NCI-H526 treated with DMSO at 0.1 percent for 48 hours (cell line): ENCODE data around the gene DYRK2.

Experiments
- DNase-seq: peaks from one replicate; lab custom pipeline; 2025; lab: John Stamatoyannopoulos, UW

The DYRK2 gene

DNA sequence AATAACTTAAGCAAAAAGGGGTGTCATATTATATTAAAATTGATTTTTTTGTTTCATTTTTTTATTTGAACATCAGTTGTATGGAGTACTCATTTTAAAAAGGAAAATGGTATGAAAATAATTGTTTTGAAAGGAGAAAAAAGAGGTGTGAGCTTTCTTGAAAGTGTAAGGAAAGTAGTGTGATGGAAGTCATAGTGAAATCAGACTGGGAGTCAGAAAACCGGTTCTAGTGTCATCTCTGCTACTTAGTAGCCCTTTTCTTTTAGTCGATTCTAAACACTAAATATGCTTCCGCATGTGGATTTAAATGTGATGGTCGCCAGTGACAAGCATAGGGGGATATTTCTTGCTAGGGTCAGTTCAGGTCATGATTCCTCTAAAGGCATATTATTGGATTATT, 1.8 kb upstream of the DYRK2 start:
- DNase-seq: no peak

DNA sequence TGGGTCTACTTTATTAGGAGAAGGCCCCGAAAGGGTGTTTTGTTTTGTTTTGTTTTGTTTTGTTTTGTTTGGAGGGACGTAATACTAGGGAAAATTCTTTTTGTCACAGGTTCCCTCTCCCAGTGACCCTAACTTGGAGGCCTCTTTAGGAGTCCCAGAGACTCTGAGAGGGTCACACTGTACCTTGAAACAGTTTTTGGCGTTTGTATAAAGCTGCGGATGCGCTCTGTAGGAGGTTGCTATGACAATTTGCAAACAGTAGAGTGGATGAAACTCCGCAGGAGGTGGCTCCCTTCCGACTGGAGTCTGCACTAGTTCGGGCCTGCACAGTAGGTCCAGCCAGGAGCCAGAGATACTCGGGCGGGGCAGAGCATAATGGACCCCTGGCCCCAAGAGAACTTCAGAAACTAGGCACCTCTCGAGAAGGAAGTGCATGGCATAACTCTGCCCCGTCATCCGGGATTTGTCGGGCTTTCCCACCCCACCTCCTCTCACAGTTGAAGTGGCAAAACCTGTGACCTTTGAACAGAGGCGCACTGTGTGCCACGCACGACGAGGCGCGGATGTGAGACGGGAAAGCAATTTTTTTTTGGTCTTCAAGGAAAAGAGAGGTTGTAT, 1.3 kb upstream of the DYRK2 start:
- no peak for DNase-seq

DNA sequence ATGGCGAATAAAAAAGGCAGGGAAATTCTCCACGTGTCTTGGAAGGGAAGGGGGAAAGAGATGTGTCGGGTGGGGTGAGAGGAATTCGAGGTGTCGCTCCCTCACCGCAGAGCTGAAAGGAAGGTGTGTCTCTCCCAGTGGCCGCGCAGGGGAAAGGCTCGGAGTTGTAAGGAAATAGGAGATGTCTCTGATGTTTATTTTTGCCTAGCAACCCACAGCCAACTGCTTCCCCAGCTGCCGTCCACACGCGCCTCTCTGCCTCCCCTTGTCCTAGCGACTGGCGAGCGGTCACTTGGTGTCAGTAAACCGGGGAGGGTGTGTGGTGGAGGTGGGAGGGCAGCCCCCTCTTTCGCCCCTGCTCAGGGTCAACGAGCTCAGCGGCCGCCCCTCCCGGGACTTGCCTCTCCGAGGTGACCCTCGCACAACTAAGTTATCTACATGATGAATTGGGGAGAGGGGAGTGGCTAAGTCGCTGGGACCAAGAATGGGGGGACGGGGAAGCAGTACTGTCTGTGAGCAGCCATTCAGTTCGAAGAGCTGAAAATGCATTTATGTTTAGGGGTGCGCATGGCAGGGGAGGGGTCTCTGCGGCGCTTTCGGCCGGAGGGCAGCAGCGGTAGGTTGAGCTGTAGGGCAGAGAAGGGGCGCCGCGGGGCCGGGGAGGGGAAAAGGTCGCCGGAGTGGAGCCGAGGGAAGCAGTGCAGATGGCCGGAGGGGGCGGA, 585 bp upstream of the DYRK2 start:
- DNase-seq: peak; percentile 87

DNA sequence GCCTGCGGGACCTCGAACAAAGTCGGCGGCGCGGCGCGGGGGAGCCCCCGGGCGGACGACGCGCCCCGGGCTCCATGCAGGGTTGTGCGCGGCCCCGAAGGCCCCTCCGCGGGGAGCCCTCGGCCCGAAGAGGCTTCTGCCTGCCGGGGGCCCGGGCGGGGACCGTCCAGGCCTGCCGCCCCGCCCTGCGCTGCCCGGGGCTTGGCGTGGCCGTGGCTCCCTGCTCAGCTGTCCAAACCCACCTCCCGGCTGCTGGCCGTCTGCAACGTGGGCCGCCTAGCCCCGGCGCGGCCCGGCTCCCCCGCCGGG, 670 bp downstream of the DYRK2 start:
- DNase-seq: no peak

DNA sequence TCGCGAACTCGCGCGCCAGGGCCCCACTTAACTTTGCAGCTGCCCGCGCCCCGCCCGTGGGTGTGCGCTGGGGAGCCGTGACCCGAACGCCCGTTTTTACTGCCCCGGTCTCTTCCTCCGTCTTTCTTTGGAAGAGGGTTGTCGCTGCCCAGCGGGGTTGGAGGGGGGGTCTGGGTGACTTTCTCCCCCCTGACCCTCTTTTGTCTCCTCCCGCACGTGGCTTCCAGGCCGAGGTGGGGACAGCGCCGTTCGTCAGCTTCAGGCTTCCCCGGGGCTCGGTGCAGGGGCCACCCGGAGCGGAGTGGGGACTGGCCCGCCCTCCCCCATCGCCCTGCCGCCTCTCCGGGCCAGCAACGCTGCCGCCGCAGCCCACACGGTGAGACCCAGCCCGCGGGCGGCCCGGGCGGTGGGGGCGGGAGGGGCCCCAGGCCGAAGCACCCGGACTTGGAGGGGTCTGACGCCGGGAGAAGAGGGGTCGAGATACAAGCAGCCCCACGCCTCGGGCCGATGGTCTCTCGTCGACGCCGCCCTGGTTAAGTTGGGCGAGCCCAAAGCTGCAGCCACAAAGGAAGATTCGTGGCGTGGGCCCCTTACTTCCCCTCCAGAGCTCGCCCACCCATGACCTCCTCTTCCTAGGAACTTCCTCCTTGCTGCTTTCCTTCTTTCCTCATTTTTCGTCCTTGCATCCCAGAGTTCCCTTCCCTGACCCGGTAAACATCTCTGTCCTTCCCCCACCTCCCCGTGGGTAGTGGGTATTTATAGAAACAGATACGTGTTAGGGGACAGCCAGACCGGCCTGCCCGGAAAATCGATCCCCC, 1.2 kb downstream of the DYRK2 start:
- DNase-seq: peak; percentile 4

DNA sequence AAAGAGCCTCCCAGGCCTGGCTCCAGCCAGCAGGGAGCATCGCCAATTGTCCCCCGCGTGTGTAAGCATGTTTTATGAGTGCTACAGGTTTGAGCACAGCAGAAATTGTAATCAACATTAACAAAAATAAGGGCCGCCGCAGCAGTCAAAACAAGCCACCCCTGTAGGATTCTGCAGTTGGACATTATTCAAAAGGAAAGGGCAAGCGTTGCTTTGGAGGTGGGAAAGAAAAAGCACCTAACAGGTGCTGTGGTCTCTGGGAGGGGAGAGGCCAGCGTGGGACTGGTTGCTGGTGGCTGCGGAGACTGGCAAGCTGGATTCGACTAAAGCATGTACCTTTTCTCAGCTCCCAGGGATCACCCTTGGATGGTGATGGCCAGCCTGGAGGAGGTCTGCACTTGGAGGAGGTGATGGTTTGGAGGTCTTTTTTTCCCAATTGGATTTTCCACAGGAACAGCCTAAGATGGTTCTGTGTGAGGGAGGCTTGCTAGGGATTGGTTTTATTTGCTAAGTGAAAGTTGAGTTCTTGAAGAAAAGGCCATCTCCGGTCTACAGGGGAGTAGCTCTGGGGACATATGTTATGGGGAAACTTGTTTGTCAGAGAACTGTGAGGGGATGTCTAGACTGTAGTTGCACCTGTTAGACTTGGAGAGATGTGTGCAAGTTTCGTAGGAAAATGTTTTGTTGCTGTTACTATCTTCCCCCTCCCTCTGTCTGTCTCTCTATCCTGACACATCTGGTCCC, 2.0 kb downstream of the DYRK2 start:
- DNase-seq: no peak

DNA sequence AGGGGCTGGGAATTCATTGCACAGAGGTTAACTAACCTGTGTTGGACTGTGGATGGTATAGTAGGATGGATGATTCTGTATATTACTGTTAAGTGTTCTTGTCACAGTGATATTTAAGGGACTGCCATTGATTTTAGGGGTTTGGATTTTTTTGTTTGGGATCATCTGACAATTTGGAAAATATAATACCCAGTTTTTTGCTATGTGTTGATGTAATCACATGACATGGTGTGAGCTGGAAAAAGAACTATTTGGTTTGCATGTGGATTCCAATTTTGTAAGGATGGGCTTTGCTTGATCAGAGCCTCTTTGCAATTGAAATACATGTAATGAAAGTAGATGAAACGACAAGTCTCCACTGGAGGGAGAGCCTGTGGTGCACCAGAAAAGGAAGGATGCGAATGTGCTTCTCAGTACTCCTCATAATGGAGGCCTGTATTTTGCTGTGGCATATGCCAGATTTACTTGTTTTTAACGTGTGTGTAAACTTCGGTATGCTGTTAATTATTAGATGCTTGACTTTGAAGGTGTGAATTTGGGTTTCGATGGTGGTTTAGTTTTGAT, 2.7 kb downstream of the DYRK2 start:
- DNase-seq: peak; percentile 33

DNA sequence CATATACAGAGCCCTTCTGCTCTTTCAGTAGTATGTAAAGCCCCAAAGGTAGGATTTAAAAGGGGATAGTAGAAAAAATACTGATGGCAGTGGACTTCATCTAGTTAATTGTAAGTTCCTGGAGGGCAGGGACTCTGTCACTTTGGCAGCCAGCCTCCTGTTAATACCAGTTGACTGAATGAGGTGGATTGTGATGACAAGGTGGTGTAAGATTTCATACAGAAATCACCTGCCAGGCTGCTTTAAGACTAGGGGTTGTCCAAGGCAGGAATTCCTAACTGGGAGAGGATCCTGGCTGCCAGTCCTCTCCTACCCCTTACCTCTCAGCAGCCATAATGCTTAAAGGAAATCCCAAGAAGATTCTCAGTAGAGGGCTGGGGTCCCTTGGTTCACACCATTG, 7.3 kb downstream of the DYRK2 start:
- no peak for DNase-seq

DNA sequence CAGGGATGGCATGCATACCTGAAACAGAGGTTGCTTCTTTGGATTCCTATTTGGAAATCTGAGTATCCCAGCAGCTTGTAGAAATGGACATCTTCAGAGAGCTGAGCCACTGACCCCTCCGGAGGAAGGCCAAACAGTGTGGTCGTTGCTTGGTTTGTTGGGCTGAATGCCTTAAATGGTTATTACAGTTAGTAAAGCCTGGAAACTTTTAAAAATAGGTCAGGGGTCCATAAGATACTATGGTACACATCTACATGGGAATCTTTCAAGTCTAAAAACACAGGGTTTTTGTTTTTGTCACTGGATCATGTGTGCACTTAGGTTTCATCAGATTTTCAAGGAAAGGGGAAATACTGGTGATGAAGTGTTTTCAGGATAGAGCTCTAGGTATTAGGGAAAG, 7.7 kb downstream of the DYRK2 start:
- DNase-seq: no peak

DNA sequence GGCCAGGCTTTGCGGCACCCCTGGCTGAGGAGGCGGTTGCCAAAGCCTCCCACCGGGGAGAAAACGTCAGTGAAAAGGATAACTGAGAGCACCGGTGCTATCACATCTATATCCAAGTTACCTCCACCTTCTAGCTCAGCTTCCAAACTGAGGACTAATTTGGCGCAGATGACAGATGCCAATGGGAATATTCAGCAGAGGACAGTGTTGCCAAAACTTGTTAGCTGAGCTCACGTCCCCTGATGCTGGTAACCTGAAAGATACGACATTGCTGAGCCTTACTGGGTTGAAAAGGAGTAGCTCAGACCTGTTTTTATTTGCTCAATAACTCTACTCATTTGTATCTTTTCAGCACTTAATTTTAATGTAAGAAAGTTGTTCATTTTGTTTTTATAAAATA, 9.9 kb downstream of the DYRK2 start:
- no peak for DNase-seq

DNA sequence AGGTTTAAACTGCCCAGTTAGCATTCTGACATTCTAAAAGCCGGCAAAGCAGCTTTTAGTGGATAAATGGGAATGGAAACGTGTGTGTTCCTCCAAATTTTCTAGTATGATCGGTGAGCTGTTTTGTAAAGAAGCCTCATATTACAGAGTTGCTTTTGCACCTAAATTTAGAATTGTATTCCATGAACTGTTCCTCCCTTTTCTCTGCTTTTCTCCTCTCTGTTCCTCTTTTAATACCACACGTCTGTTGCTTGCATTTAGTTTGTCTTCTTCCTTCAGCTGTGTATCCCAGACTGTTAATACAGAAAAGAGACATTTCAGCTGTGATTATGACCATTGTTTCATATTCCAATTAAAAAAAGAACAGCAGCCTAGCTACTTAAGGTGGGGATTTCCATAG, 10.7 kb downstream of the DYRK2 start:
- DNase-seq: no peak

DNA sequence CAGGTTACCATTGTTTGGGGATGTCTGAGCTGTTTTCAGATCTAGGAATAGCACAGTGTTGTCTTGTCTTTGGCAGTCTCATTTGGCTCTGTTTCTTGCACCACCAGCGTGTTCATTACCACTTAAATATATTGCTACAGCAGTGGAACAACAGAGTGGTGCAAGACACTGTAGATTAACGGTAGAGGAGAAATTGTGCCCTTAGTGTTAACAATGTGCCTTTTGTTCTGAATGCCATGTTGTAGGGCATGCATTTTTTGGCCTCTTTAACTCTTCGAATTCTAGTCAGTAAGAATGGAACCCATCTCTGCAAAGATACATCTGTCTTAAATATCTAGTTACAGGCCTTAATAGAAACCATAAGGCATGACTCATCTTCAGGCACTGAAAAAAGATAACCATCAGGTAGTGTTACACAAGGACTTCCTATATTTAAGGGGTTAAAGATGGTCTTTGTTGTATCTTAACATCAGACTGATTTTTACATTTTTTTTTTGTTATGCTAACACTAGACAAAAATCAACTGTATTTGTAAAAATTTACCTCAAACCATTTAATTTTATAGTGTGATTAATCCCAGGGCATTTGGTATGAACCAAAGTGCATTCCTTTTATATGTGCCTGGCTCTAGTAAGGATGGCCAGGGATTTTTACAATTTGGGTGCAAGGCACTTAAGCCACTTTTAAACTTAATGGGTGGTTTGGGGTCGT, 12.9 kb downstream of the DYRK2 start:
- DNase-seq: no peak

DNA sequence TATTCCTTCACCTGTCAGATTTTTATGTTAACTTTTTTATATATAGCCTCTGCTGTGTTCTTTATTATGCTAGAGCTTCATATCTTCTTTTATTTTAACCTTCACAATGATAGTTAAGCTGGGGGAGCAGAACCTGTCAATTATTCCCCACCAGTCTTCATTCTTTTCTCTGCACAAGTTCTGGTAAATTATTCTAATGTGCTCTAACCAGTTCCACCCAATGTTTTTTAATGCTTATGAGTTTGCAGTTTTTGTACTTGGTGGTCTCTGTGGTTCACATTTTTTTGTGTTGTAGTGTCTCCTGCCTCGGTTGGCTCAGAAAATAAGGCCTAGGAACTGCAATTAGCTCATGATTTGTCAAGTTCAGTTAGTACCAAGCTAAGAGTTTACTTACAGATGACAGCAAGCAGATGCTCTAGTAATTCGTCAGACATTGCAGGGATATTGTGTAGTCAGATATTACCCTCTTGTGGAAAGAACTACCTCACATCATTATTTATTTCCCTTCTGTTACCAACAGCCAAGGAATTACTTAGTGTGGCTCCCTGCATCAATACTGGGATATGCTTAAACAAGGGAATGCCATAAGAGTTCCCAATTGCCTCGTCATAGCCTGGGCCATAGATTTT, 14.5 kb downstream of the DYRK2 start:
- no peak for DNase-seq

DNA sequence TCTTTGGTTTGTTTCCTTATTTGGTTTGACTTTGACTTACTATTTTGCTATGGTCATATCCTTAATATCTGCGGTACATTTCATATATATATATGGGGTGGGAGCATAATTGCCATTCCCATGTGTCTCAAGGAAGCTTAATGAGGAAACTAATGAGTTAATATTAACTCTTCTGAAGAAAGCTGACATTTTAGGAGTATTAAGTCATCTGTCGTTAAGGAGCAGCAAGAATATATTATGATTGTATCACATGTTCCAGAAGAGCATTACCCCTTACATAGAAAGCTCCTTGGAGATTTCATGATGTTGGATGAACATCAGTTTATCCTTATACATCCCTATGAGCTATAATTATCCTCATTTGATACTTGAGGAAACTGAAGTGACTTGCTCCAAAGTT, 15.6 kb downstream of the DYRK2 start:
- DNase-seq: no peak

DNA sequence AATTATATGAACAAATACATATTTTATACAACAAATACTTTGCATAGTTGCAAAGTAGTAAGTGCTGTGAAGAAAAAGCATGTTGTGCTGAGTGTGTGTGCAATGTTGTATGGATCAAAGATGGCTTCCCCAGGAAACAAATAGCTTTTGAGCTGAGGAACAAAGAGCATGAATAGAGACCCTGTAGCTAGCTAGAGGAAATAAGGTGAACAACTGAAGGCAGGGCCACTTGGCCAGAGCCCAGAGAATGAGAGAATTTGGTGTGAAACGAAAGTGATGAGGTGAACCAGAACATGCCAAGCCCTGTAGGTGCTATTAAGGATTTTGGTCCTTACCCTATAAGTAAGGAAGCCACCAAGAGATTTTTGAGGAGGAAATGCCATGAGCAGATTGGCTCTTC, 17.1 kb downstream of the DYRK2 start:
- no peak for DNase-seq

DNA sequence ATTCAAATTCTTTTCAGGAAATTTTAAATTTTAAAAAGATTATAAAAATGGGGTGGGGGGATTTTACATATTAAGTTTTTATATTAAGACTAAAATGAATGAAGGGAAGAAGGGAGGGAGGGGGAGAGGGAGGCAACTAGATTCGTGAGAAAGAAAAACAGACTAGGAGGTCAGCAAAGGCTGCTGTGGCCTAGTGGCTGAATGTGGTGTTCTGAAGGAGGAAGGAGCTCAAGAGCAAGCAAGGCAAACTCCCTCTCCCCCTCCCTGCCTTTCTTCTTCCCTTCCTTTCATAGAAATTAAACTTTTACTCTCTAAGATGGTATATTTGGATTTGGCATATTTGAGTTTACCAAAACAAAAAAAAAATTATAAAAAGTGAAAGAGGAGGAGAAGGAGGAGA, 18.1 kb downstream of the DYRK2 start:
- DNase-seq: no peak

DNA sequence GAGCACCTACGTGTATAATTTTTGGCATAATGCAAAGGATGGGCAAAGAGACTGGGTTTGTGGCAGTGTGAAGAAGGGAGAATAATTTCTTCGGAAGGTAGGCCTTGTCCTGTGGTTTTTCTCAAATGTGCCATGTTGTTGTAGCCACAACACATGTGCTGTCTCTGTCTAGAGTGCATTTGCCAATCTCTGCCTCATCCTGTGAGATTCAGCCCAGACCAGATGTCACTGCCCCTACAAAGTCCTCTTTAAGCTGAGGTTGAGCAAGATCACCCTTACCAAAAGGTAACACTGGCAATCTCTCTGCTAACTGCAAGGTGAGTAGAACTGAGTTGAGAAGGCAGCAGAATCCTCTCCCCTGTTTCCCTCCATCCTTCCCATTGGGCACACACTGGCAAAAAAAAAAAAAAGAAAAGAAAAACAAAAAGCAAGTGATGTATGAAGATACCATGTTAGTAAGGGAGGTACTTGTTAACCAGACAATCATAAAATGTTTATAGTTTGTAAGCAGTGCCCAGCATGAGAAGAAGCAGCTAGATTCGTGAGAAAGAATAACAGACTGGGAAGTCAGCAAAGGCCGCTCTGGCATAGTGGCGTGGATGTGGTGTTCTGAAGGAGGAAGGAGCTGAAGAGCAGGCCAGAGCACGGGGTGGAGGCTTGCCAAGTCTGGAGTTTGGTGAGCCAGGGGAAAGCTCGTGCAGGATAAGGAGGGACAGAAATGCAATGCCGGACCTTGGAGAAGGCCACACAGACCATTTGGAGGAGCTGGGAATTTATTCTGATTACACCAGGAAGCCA, 18.9 kb downstream of the DYRK2 start:
- DNase-seq: no peak

DNA sequence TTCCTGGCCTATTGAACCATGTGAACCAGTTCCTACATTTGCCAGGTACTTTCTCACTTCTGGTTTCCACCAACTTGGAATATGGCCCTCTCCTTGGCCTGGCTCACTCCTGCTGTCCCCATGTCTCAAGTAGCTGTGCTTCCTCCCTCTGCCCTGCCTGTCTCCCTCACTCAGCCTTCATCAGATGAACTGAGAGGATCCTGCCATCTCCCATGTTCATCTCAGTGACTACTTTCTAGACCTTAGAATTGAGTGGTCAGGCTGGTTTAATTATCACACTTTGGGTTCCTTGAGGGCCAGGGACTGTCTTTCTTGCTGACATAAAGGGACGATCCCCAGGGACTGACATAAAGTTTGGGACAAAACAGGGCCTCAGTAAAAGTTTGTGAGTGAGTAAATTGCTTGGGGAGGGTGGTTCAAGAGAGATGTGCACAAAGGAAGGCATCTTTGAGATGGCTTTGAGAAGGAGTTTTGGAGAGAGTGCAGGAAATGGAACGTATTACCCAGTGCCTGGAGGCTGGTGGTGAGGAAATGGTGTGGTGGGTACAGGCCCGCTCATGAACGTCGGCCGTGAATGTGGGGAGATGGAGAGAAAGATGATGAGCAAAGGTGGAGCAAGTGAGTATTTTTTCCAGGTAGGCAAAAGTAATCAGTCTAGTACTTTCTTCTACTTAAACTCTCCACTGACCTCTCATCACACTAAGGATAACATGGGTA, 20.8 kb downstream of the DYRK2 start:
- no peak for DNase-seq

DNA sequence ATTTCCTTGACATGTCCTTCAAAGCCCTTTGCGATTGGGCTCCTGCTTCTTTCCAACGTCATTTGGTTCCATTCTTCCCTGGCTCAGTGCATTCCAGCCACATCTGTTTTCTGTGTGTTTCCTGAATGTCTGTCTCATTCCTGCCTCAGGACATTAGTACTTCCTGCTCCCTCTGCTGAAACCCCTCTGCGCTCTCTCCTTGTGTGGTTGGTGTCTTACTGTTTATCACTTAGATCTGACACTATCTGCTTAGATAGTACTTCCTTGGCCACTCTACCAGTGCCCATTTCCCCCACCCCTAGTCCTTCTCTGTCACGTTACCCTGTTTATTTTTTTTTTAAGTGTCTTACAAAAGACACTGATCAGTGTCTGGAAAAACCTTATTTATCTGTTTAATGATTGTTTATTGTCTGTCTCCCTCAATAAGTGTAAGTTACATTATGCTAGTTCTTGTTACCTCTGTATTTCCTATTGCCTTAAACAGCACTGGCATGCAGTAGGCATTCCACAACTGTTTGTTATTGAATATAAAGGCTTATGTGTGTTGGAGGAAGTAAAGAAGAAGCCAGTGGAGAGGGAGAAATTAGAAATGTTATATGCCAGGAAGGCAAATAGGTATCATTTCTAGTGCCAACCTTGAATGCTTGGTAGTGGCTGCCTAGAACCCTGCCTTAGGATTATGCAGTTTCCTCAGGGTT, 21.5 kb downstream of the DYRK2 start:
- no peak for DNase-seq
